Effector memory CD4-positive, alpha-beta T cell (primary cell): ENCODE results near the gene AFDN.

Experiments
- DNase-seq, 3 donors: peaks; one replicate each; pipeline ENCODE4 v3.0.0-alpha.2; 2020
- H3K27ac ChIP-seq: 2 replicates; pipeline ENCODE4 v1.7.0; 2013; ENCODE audit warnings: mild to moderate bottlenecking, low read length, moderate library complexity; ENCODE audit not compliant: insufficient read depth, poor library complexity, severe bottlenecking
- H3K27me3 ChIP-seq: replicated peaks from 2 replicates; pipeline ENCODE4 v1.7.0; 2013; ENCODE audit warnings: mild to moderate bottlenecking, low read length; ENCODE audit not compliant: insufficient read depth, control insufficient read depth, poor library complexity, severe bottlenecking
- H3K36me3 ChIP-seq: 2 replicates; pipeline ENCODE4 v1.7.0; 2013; ENCODE audit warnings: mild to moderate bottlenecking, low read length, moderate library complexity; ENCODE audit not compliant: control insufficient read depth, insufficient read depth
- H3K4me1 ChIP-seq: 2 replicates; pipeline ENCODE4 v1.7.0; 2013; ENCODE audit warnings: low read length, mild to moderate bottlenecking; ENCODE audit not compliant: control insufficient read depth, insufficient read depth, poor library complexity, severe bottlenecking
- H3K4me3 ChIP-seq: 2 replicates; pipeline ENCODE4 v1.7.0; 2013; ENCODE audit warnings: low read length, low read depth, mild to moderate bottlenecking; ENCODE audit not compliant: insufficient read depth, poor library complexity, severe bottlenecking
- H3K9me3 ChIP-seq: 2 replicates; pipeline ENCODE4 v1.7.0; 2013; ENCODE audit warnings: mild to moderate bottlenecking, low read length, moderate library complexity; ENCODE audit not compliant: control insufficient read depth

Gene AFDN

DNA sequence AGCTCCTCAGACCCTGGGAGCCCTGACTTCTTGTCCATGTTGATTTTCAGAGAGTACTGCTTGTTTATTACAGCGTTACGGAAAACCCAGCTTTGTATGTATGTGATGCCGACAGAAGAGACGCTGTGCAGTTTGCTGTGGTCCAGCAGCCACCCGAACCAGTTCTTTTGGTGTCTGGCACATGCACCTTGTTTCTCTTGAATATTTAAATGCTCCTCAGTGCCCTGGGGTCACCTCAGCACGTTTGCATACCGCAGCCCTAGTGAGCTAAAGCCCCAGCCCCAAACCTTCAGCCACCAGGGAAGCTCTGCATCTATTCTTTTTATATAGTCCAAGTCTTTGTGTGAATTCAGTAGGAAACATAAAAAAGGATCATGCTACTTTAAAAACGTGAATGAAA lies 39.9 kb downstream of the AFDN start:
- no peak for DNase-seq
- Histone ChIP-seq H3K4me1 (no peaks in the 10 kb centered on the region), H3K9me3 (no peaks in the 10 kb centered on the region), H3K36me3 (no peaks in the 10 kb centered on the region), H3K27ac (no peak overlapping the region), H3K4me3 (no peak overlapping the region), H3K27me3 (no peaks in the 10 kb centered on the region)

DNA sequence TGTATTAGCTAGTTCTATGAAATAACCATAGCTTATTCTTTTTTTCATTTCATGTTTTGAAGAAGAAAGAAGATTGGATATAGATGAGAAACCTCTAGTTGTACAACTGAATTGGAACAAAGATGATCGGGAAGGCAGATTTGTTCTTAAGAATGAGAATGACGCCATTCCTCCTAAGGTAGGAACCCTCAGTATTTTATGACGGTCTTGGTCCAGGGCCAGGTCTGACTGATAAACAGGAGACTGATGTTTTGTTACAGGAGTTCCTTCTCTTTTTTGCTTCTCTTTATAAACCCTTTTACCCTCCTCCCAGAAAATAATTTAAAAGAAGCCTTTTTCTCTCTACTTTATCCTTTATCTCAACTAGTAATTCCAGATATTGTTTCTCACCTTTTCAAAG lies 43.6 kb downstream of the AFDN start:
- Histone ChIP-seq H3K27ac (no peak overlapping the region), H3K27me3 (no peaks in the 10 kb centered on the region), H3K4me1 (no peaks in the 10 kb centered on the region), H3K36me3 (no peaks in the 10 kb centered on the region), H3K4me3 (no peak overlapping the region), H3K9me3 (no peaks in the 10 kb centered on the region)
- no peak for DNase-seq

DNA sequence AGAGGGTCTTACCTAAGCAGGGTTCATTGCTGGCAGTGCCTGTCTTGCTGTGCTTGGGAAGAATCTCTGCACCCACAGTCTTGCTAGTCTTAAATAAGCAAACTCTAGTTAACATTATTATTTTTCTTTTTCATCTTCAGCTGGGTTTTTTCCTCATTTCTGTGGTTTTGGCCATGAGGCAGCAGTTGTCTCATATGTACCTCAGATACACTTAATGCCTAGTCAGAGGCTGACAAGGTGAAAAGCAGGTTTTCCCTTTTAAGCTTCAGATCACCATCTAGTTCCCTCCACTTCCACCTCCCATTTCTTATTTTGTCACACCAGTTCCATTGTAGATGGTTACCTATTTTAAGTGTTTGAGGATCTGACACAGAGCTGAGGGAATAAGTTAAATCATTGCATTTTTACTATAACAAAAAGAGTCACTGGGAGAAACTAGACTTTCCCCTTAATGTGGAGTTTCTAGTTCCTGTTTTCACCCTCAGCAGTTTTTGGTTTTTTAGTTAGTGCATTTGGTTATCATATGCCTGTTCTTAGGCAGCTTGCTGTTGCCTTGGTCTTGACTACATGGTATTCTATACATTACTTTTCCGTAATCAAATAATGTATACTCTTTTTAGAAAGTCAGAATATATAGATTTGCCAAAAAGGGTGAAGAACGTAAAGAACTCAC lies 46.0 kb downstream of the AFDN start:
- Histone ChIP-seq H3K36me3 (no peaks in the 10 kb centered on the region), H3K4me3 (no peak overlapping the region), H3K27ac (no peak overlapping the region), H3K9me3 (no peaks in the 10 kb centered on the region), H3K27me3 (no peaks in the 10 kb centered on the region), H3K4me1 (no peaks in the 10 kb centered on the region)
- DNase-seq = no peak

DNA sequence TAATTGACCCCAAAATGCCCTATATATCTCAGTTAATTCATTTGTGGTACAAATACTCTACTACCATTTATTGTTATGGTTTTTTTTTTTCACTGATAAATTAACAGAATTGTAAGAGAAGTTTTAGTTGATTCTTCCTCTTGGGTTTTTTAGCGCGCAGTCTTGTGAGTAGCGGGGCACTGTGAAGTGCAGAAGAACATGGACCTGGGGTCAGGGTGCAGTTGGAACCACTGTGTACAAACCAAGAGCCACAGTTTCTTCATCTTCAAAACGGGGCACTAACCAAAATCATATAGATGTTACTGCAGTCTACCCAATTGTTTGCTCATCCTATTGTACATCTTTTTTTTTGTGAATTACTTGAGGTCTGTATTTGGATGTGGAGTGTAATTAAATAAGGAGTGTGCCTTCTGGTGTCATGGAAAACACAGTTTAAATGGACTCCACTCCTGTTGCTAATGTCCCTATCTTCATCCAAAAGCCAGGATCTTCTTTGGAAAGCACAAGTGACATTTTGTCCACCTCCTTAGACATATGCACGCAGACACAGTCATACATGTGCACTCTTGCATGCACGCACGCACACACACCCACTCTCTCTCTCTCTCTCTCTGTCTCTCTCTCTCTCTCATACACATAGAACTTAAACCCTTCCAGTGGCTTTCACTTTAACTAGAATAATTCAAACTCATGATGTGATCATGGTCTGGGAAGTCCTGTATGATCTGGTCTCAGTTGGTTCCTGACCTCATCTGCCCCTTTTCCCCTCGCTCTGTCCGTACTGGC lies 51.5 kb downstream of the AFDN start:
- Histone ChIP-seq H3K4me3 (no peak overlapping the region), H3K27me3 (no peaks in the 10 kb centered on the region), H3K4me1 (no peaks in the 10 kb centered on the region), H3K36me3 (no peaks in the 10 kb centered on the region), H3K27ac (no peak overlapping the region), H3K9me3 (no peaks in the 10 kb centered on the region)
- DNase-seq = no peak

DNA sequence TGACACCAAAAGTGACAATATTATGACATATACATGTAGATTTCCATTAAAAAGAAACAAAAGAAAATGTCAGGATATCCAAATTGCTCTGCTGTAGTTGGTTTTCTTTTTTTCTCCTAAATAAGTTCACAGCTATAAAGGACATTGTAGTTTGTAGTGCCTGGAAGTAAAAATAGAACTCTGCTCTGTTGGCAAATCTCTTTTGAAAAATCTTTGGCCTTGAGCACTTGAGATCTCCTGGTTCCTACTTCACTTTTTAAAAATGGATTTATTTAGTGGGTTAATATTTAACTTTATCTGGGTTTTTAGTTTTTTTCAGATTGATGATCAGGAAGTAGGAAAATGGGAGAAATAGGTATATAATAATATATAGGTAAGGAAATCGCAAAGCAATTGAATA lies 52.9 kb downstream of the AFDN start:
- Histone ChIP-seq H3K27me3 (no peaks in the 10 kb centered on the region), H3K9me3 (no peaks in the 10 kb centered on the region), H3K4me1 (no peaks in the 10 kb centered on the region), H3K36me3 (no peaks in the 10 kb centered on the region), H3K4me3 (no peak overlapping the region), H3K27ac (no peak overlapping the region)
- no peak for DNase-seq

DNA sequence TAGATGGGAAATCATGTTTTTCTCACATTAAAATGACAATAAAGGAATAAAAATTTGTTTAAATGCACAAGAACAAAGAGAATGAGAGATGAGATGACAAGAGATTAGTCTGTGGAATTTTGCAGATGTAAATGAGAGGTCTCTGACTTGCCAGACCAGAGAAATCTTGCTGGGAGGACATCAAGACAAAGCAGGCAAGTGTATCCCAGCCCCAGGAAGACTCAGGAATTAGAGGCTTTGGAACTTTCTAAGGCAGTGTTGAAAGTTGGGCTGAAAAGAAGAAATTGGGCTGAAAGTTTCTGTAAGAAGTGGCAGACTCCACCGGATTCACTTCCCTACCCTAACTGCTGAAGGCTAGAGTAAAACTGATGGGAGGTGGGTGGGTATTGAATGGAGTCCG lies 54.6 kb downstream of the AFDN start:
- Histone ChIP-seq H3K27me3 (no peaks in the 10 kb centered on the region), H3K27ac (no peak overlapping the region), H3K36me3 (no peaks in the 10 kb centered on the region), H3K9me3 (no peaks in the 10 kb centered on the region), H3K4me1 (no peaks in the 10 kb centered on the region), H3K4me3 (no peak overlapping the region)
- DNase-seq = no peak

DNA sequence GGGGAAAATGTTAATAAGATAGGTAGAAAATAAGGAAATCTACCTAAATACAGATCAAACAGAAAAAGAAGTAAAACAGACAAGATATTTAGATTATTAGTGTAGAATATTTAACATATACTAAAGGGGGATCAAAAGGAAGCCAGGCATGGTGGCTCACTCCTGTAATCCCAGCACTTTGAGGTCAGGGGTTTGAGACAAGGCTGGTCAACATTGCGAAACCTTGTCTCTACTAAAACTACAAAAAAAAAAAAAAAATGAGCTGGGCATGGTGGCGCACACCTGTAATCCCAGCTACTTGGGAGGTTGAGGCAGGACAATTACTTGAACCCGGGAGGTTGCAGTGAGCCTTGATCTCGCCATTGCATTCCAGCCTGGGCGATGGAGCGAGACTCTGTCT lies 55.5 kb downstream of the AFDN start:
- Histone ChIP-seq H3K36me3 (no peaks in the 10 kb centered on the region), H3K27me3 (no peaks in the 10 kb centered on the region), H3K4me1 (no peaks in the 10 kb centered on the region), H3K9me3 (no peaks in the 10 kb centered on the region), H3K27ac (no peak overlapping the region), H3K4me3 (no peak overlapping the region)
- DNase-seq = no peak

DNA sequence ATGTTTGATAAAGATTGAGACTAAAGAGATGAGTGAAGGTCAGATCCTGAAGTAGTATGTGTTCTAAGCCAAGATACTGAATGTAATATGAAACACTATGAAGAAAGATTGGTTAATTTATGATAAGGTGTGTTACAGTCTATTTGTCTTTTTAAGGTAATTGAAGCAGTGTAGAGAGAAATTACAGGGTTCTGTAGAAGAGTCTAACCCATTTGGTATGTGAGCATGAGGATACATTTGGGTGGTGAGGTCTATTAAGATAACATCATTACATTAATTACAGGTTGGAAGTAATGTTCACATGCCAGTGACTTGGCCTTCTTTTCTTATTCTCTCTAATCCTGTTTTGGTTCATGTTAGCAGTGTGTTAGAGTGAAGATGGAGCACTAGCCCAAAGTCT lies 61.4 kb downstream of the AFDN start:
- no peak overlapping the region for H3K4me3 ChIP-seq
- peaks cover 3% of the 10 kb centered on the region for H3K36me3 ChIP-seq
- DNase-seq = no peak
- H3K27me3 ChIP-seq = no peaks in the 10 kb centered on the region
- no peak overlapping the region for H3K27ac ChIP-seq
- no peaks in the 10 kb centered on the region for H3K9me3 ChIP-seq
- no peaks in the 10 kb centered on the region for H3K4me1 ChIP-seq

DNA sequence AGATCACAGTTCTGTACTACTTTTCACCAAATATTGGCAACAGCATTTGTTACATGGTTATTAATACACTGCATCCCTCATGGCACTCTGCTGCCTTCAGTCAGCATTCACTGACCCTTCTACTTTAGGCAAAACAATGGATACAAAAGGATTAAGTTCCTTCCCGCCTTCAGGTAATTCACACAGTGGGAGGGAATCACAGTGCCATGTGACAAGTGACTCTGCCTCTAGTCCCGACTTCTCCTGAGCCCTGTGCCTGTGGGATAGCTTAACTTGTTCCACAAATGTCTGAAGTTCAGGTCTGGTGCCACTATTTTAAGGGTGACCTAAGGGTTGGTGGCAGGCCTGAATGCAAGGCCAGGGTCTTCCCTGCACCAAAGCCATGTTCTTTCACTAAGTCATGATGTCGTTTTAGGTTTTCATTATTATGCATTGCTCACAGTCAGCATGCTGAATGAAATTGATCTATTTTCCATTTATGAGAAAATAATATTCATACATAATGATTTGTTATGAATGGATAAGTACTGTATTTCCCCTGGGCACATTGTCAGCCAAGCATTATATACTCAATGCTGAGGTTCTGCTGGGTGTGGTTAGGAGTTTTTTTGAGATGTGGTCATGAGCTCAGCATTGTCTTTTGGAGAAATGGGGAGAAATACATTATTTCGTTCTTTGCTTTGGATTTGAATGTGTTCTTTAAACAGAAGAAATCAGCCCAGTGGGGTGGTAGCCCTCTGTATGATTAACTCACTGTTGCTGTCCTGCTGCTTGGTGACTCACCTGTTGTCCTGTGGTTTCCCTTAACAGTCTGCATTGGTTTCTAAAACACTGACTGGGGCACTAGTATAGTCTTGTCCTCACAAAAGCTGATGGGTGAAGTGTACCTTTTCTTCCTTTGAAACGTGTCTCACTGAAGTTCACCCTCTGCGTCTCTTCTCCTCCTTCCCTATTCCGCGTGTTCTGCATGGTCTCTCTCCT lies 66.4 kb downstream of the AFDN start:
- peaks cover 3% of the 10 kb centered on the region for H3K36me3 ChIP-seq
- no peaks in the 10 kb centered on the region for H3K9me3 ChIP-seq
- no peaks in the 10 kb centered on the region for H3K4me1 ChIP-seq
- no peaks in the 10 kb centered on the region for H3K27me3 ChIP-seq
- no peak overlapping the region for H3K4me3 ChIP-seq
- DNase-seq = no peak
- H3K27ac ChIP-seq = no peak overlapping the region
